BLaER1 treated with 17β-estradiol and CSF1 and Interleukin-3, amounts not matched to agents 10 nM and 100 nM (cell line): ENCODE data around the gene SAA2.

Experiments used
- H3K27ac ChIP-seq, 11 experiments: shearing (Covaris generic); formaldehyde crosslinking; 2 replicates each; pipeline ENCODE4 v1.8.1; 2022
- H3K27me3 ChIP-seq, 11 experiments: shearing (Covaris generic); formaldehyde crosslinking; 2 replicates each; pipeline ENCODE4 v1.8.1; 2022
- H3K36me3 ChIP-seq, 11 experiments: shearing (Covaris generic); formaldehyde crosslinking; 2 replicates each; pipeline ENCODE4 v1.8.1; 2022
- H3K4me1 ChIP-seq, 10 experiments: shearing (Covaris generic); formaldehyde crosslinking; 2 replicates each; pipeline ENCODE4 v1.8.1; 2022
- H3K4me2 ChIP-seq, 11 experiments: shearing (Covaris generic); formaldehyde crosslinking; 2 replicates each; pipeline ENCODE4 v1.8.1; 2022
- H3K4me3 ChIP-seq, 10 experiments: shearing (Covaris generic); formaldehyde crosslinking; 2 replicates each; pipeline ENCODE4 v1.8.1; 2022
- H3K9ac ChIP-seq, 11 experiments: shearing (Covaris generic); formaldehyde crosslinking; 2 replicates each; pipeline ENCODE4 v1.8.1; 2022
- H3K9me3 ChIP-seq, 11 experiments: shearing (Covaris generic); formaldehyde crosslinking; replicated peaks in 1 of 11; 2 replicates each; pipeline ENCODE4 v1.8.1; 2022
- H4K20me1 ChIP-seq, 11 experiments: shearing (Covaris generic); formaldehyde crosslinking; 2 replicates each; pipeline ENCODE4 v1.8.1; 2022
- Cebpa-rat ChIP-seq, 11 experiments: shearing (Covaris generic); IDR thresholded peaks; 2 replicates each; pipeline ENCODE4 v1.8.1; 2022

SAA2 gene

DNA sequence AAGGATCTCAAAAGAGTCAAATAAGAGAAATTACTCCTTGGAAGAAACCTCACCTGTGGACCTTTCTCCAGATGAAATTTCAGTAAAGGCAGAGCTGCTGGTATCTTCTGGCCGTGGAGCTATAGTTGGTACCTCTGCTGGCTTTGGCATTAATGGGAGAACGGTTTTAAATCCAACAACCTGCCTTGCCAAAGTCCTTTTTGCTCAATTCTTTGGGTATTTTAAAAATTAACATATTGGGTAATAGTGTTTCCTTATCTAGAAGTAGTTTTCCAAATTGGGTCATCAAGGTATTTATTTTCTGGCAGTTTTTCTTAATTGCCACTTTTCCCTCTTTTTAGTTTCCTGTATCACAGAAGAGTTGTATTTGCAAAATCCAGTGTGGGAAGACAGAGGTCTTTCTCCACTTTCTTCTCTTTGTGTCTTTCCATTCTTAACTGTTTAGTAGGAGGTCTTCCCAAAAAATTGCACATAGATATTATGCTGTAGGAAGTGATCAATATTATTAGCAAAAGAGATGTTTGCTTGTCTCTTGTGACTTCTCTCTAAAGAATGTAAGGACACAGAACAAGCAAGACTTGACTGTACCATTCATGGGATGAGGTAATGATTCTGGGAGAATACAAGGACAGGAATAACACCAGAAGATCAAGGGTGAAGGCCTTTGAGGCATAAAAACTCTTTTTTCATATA is 11.7 kb downstream of the SAA2 start, which contains the start of gene SAA4:
Gene SAA4, minus strand, starts transcription at position 139 of the 693 bp plus-strand sequence. CDS start 876 bp downstream, outside the sequence.
- Histone ChIP-seq H3K4me1 (peaks cover 0 to 9% (median 6%) of the 10 kb centered on the region in 10 experiments; a peak in 8 of 20 replicates), H3K27me3 (no peaks in the 10 kb centered on the region), H3K4me2 (peak within 1 kb of the TSS in 4 of 11 experiments; percentile 6 to 28 (median 9); a peak in 3 of 22 replicates), H3K27ac (no peak within 1 kb of the TSS), H4K20me1 (no peaks in the 10 kb centered on the region), H3K36me3 (no peaks in the 10 kb centered on the region), H3K9me3 (peaks cover 0 to 15% (median 6%) of the 10 kb centered on the region in 11 experiments; a peak in 8 of 22 replicates), H3K9ac (no peak within 1 kb of the TSS), H3K4me3 (no peak within 1 kb of the TSS)
- no peak for TF ChIP-seq Cebpa-rat (IDR thresholded peaks at IDR 0.05)

DNA sequence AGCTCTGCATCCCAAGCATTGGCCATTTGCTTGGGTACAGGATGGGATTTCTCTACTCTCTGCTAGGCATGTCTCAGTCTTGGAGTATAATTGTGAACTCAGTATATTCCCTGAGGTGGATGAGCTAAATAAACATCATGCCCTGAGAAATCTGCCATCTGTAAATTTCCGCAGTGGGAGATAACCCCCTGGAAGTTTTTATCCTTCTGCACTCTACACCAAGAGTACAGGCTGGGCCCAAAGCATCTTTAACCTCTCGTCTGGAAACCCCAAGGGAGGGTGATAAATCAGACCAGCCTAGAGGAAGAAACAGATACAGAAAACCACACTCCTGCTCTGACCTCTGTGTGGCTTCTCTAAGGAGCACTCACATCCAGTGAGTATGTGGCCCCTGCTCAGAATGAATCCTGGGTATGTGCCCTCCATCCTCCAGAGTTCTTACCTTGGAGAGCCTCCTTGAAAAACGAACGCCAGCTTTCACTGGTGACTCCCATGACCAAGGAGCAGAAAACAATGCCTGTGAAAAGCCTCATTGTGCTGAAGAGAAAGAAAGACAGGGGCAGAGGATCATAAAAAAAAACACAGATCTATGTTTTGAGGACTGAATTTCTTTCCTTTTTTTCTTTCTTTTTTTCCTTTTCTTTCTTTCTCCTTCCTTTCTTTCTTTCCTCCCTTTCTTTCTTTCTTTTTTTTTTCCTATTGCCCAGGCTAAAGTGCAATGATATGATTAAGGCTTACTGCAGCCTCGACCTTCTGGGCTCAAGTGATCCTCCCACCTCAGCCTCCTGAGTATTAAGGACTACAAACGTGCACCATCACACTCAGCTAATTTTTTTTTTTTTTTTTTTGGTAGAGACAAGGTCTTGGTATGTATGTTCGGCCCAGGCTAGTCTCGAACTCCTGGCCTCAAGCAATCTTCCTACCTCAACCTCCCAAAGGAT is 12.8 kb downstream of the SAA2 start:
- H3K9me3 ChIP-seq: peaks cover 0 to 9% (median under 1%) of the 10 kb centered on the region in 11 experiments; a peak in 7 of 22 replicates
- no peak for TF ChIP-seq Cebpa-rat (IDR thresholded peaks at IDR 0.05)
- no peak overlapping the region for H3K9ac ChIP-seq

DNA sequence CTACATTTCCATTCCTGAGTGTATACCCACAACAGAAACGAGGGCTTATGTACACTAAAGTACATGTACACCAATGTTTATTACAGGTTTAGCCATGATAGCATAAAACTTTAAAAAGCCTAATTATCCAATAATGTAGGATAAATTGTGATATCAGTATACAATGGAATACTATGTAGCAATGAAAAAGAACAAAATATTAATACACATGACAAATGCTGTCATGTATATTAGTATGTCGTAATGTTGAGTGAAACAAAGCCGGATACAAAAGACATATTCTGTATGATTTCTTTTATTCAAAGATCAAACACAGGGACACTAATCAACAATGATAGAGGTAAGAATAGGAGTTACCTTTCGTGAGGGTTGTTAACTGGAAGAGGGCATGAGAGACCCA is 14.6 kb downstream of the SAA2 start:
- H3K9me3 ChIP-seq: peaks cover 0 to 8% (median 0%) of the 10 kb centered on the region in 11 experiments; a peak in 1 of 22 replicates
- no peak overlapping the region for H3K4me2 ChIP-seq
- peaks cover 0 to 13% (median 7%) of the 10 kb centered on the region in 10 experiments; a peak in 10 of 20 replicates for H3K4me1 ChIP-seq
- no peak overlapping the region for H3K4me3 ChIP-seq
- no peaks in the 10 kb centered on the region for H3K36me3 ChIP-seq
- H4K20me1 ChIP-seq: no peaks in the 10 kb centered on the region
- TF ChIP-seq Cebpa-rat (IDR thresholded peaks at IDR 0.05): no peak
- no peaks in the 10 kb centered on the region for H3K27me3 ChIP-seq
- H3K9ac ChIP-seq: no peak overlapping the region
- H3K27ac ChIP-seq: no peak overlapping the region

More for the DNA sequence above, 12.8 kb downstream of the SAA2 start:
- H3K4me3 ChIP-seq: no peak overlapping the region
- H3K4me1 ChIP-seq: peaks cover 0 to 9% (median 6%) of the 10 kb centered on the region in 10 experiments; a peak in 8 of 20 replicates
- peak overlapping the region in 4 of 11 experiments; percentile 6 to 28 (median 9); a peak in 3 of 22 replicates for H3K4me2 ChIP-seq
- no peaks in the 10 kb centered on the region for H4K20me1 ChIP-seq
- H3K36me3 ChIP-seq: no peaks in the 10 kb centered on the region
- H3K27ac ChIP-seq: no peak overlapping the region
- H3K27me3 ChIP-seq: no peaks in the 10 kb centered on the region

DNA sequence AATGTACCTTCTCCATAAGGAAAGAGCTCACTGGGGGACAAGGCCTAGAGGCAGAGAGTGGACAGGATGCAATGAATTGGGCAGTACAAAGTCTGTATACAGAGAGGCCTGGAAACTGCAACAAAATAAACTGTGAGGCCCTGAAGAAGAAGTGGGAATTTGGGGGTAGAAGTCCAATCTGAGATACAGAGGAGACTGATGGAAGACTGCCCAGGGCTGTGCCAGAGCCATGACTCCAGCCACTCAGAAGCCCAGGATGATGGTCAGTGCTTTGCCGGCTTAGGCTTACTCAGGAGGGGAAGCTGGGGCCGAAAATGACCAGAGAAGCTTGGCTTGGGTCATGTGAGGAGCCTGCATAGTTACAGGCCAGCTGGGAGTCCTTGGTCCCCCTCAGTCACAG is 17.6 kb downstream of the SAA2 start:
- TF ChIP-seq Cebpa-rat (IDR thresholded peaks at IDR 0.05): no peak
- no peak overlapping the region for H3K9ac ChIP-seq
- no peaks in the 10 kb centered on the region for H3K36me3 ChIP-seq
- no peaks in the 10 kb centered on the region for H4K20me1 ChIP-seq
- no peaks in the 10 kb centered on the region for H3K27me3 ChIP-seq
- H3K4me1 ChIP-seq: peaks cover 0 to 11% (median 7%) of the 10 kb centered on the region in 10 experiments; a peak in 10 of 20 replicates
- peaks cover 0 to 8% (median 0%) of the 10 kb centered on the region in 11 experiments; a peak in 2 of 22 replicates for H3K9me3 ChIP-seq
- no peak overlapping the region for H3K4me3 ChIP-seq
- H3K4me2 ChIP-seq: no peak overlapping the region
- no peak overlapping the region for H3K27ac ChIP-seq

DNA sequence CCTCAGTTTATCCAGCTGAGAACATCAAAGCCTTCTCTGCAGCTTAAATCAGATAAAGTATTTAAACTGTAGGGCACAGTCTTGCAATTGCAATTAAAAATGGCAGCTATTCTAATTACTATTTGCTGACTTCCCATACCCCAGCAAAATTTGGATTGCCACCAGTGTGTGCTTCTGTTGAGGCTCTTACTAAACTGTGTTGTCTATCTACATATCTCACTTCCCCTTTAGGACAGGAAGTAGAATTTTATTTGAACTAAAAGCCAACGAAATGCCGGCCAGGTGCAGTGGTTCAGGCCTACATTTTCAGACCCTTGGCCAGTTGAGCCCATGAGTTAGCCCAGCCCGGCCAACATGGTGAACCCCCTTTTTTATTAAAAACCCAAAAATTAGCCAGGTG is 19.0 kb downstream of the SAA2 start:
- Histone ChIP-seq H3K36me3 (no peaks in the 10 kb centered on the region), H3K4me1 (peaks cover 0 to 6% (median 4%) of the 10 kb centered on the region in 10 experiments; a peak in 5 of 20 replicates), H4K20me1 (no peaks in the 10 kb centered on the region), H3K9ac (no peak overlapping the region), H3K9me3 (peaks cover 0 to 8% (median 0%) of the 10 kb centered on the region in 11 experiments; a peak in 2 of 22 replicates), H3K27me3 (no peaks in the 10 kb centered on the region), H3K4me2 (peak overlapping the region in 9 of 11 experiments; percentile 0 to 39 (median 21); a peak in 6 of 22 replicates), H3K4me3 (no peak overlapping the region), H3K27ac (no peak overlapping the region)
- no peak for TF ChIP-seq Cebpa-rat (IDR thresholded peaks at IDR 0.05)

DNA sequence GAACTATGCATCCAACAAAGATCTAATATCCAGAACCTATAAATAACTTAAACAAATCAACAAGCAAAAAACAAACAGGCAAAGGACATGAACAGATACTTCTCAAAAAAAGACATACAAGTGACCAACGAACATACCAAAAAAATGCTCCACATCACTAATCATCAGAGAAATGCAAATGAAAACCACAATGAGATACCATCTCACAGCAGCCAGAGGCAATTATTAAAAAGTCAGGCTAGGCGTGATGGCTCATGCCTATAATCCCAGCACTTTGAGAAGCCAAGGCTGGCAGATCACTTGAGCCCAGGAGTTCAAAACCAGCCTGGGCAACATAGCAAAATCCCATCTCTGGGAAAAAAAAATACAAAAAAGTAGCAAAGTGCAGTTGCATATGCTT is 22.6 kb downstream of the SAA2 start:
- H3K9me3 ChIP-seq: peaks cover 5 to 9% (median 8%) of the 10 kb centered on the region in 11 experiments
- no peaks in the 10 kb centered on the region for H3K27me3 ChIP-seq
- H3K27ac ChIP-seq: no peak overlapping the region
- H3K4me1 ChIP-seq: peaks cover 0 to 6% (median 4%) of the 10 kb centered on the region in 10 experiments; a peak in 5 of 20 replicates
- no peak overlapping the region for H3K4me2 ChIP-seq
- no peaks in the 10 kb centered on the region for H3K36me3 ChIP-seq
- no peak overlapping the region for H3K9ac ChIP-seq
- H3K4me3 ChIP-seq: no peak overlapping the region
- TF ChIP-seq Cebpa-rat (IDR thresholded peaks at IDR 0.05): no peak
- H4K20me1 ChIP-seq: no peaks in the 10 kb centered on the region

DNA sequence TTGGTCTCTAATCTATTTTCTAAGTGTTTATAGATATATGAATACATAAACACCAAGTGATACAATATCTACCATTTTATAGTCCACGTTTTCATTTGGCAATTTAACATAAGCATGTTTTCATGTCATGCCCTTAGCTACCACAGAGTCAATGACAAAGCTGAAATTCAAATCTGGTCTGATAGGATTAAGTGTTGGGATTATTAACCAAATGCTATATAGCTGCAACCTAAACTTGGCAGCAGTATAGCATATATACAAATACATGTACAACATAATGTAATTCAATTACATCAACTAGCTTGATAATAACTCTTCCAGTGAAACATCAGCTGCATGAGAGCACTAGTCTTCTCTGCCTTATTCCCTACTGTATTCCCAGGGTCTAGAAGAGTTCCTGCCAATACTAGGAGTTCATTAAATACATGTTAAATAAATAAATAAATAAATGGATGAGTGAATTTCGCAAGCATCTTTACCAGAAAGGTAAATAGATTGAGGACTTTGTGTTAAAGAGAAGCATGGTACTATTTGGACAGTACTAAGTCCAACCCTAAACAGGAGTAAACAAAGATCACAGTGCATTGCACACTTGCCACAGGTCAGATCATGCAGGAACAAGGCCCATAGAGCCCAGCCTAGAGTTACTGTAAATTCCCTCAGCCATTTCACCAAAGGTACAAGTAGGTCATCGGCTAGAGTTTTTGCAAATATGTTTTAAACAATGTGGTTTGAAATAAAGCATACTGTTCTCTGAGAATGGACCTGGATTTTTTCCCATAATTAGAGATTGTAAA is 24.7 kb downstream of the SAA2 start:
- H3K36me3 ChIP-seq: no peaks in the 10 kb centered on the region

DNA sequence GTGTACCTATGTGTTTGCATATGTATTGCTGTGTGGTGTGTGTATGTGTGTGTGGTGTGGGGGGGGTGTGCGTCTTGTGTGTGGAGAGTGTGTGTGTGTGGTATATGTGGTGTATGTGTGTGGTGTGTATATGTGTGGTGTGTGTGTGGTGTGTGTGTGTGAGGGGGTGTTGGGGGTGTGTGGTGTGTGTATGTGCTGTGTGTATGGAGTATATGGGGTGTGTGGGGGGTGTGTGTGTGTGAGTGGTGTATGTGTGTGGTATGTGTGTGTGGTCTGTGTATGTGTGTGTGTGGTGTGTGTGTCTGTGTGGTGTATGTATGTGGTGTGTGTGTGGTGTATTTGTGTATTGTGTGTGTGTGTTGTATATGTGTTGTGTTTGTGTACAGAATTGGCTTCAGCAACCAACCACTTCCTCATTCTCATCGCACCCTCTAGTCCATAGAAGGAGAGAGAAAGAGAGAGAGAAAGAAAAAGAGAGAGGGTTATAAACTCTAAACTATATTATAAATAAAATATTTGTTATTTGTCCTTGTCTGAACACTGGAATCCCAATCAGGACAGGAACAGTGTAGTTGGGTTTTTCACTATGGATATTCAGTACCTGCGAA is 25.6 kb downstream of the SAA2 start:
- no peaks in the 10 kb centered on the region for H3K4me1 ChIP-seq
- H3K9ac ChIP-seq: no peak overlapping the region
- peaks cover 15 to 23% (median 18%) of the 10 kb centered on the region in 11 experiments for H3K9me3 ChIP-seq
- H4K20me1 ChIP-seq: no peaks in the 10 kb centered on the region
- no peak overlapping the region for H3K4me3 ChIP-seq
- H3K27me3 ChIP-seq: no peaks in the 10 kb centered on the region
- TF ChIP-seq Cebpa-rat (IDR thresholded peaks at IDR 0.05): no peak
- no peak overlapping the region for H3K27ac ChIP-seq
- H3K36me3 ChIP-seq: no peaks in the 10 kb centered on the region
- H3K4me2 ChIP-seq: no peak overlapping the region

More for the DNA sequence above, 24.7 kb downstream of the SAA2 start:
- H3K9ac ChIP-seq: no peak overlapping the region
- no peak for TF ChIP-seq Cebpa-rat (IDR thresholded peaks at IDR 0.05)
- no peaks in the 10 kb centered on the region for H3K4me1 ChIP-seq
- H4K20me1 ChIP-seq: no peaks in the 10 kb centered on the region
- H3K4me3 ChIP-seq: no peak overlapping the region
- peaks cover 15 to 18% (median 17%) of the 10 kb centered on the region in 11 experiments for H3K9me3 ChIP-seq
- no peaks in the 10 kb centered on the region for H3K27me3 ChIP-seq
- H3K4me2 ChIP-seq: no peak overlapping the region
- H3K27ac ChIP-seq: no peak overlapping the region
